Jurkat, Clone E6-1 (cell line): ENCODE results near the gene AGGF1. TPM values are rescaled to one million over a fixed set of nuclear protein-coding genes. Genes with fewer than 3 reads are reported as not detected.
"Not testable (repeated sequence)": the region's sequence is repeated elsewhere in the genome, so short reads cannot be mapped to it uniquely, and the experiment has no call there.

Experiments used
- DNase-seq: peaks from one replicate; pipeline ENCODE4 v3.0.0-alpha.2; 2011; ENCODE audit warnings: low read depth, low spot score
- H3K4me3 ChIP-seq: 2 replicates; pipeline ENCODE4 v1.5.1; 2011; ENCODE audit warnings: mild to moderate bottlenecking, low read length, control low read depth, moderate library complexity
- polyA plus RNA-seq: library from polyadenylated mRNA; unstranded; fragments of >200 nt; gene quantifications from one replicate; pipeline ENCODE4 v1.2.1, GENCODE V29; 2012; ENCODE audit warnings: missing spikeins; ENCODE audit not compliant: insufficient read length, insufficient read depth

Gene AGGF1
- polyA plus RNA-seq, result 19.2 TPM

GRCh38 chr5:77030097-77031071 is at the start of gene AGGF1:
Gene AGGF1 (plus strand): TSS chr5:77030404. CDS start chr5:77030767, 363 bp downstream.
- DNase-seq, result peak; percentile 94
- peak within 1 kb of the TSS; percentile 88 for H3K4me3 ChIP-seq

GRCh38 chr5:76980518-76981144 is 49.6 kb upstream of the AGGF1 start:
- no peak overlapping the region for H3K4me3 ChIP-seq
- DNase-seq, result no peak

DNA sequence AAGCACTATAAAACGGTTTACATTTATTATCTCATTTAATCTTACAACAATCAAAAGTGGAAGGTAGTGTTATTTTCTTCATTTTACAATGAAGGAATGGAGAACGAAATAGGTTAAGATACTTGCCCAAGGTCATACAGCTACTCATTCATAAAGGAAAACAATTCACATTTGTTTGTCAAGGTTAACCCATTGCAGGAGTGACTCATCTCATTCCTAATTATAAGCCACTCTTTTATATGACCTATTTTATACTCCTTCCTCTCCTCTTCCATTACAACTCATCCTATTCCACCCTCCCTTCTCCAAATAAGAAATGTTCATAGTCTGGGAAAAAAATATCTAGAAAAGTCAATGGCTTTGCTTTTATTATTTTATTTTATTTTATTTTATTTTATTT is 47.8 kb upstream of the AGGF1 start:
- no peak overlapping the region for H3K4me3 ChIP-seq
- no peak for DNase-seq

DNA sequence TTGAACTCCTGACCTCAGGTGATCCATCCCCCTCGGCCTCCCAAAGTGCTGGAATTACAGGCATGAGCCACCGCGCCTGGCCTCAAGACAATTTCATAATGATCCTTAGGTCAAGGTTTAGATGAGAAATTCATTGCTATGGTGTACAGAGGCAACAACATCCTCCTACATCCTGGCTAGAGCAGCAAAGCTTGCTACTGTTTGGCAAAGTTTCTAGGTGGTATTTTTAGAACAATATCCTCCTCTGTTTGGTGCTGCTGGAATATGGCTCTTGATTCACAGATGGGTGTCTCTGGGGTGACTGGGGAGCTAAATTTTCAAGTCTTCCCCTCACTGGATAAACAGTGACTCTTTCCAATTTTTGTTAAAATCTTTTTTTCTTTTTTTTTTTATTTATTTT is 46.7 kb upstream of the AGGF1 start:
- DNase-seq, result no peak
- H3K4me3 ChIP-seq, result no peak overlapping the region

DNA sequence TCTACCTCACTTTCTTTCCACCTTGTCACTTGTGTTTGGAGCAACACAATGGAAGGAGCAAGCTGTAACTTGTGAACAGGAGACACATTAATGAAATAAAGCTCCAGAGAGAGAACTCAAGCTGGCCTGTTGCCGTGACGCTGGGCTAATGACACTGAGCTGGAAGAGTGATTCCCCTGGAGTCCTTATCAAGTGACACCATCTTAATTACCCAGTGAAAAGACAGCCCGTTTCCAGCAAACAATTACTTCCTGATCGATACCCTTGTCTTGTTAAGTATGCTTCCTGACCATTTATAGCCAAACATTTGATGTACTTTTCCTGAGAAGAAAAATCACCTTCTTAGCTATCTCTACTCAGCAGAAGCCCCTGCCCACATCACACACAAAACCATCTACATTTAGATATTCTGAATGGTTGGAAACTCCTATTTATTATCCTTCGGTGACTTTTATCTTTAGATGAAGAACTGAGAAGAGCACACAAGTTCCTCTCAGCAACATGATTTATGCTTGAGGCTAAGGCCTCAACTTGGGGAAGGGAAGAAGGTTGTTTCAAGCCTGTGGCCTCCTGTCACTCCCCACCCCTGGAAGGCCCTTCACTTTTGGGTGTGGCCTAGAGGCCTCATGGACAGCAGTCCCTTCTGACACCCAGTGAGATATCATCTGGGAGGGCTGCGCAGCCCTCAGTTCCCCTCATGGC is 43.2 kb upstream of the AGGF1 start:
- no peak for DNase-seq
- H3K4me3 ChIP-seq, result no peak overlapping the region

- H3K4me3 ChIP-seq, result no peak overlapping the region
- no peak for DNase-seq
Measured at GRCh38 chr5:76990899-76991459, 39.2 kb upstream of the AGGF1 start.

GRCh38 chr5:76993436-76993835 is 36.8 kb upstream of the AGGF1 start:
- not testable (repeated sequence) for DNase-seq, H3K4me3 ChIP-seq

- no peak overlapping the region for H3K4me3 ChIP-seq
- no peak for DNase-seq
Measured at GRCh38 chr5:76994337-76994736, 35.9 kb upstream of the AGGF1 start.

- H3K4me3 ChIP-seq, DNase-seq: not testable (repeated sequence)
Measured at GRCh38 chr5:76998251-76998650, 32.0 kb upstream of the AGGF1 start.

GRCh38 chr5:76999451-76999850 is 30.8 kb upstream of the AGGF1 start:
- H3K4me3 ChIP-seq, result no peak overlapping the region
- no peak for DNase-seq

DNA sequence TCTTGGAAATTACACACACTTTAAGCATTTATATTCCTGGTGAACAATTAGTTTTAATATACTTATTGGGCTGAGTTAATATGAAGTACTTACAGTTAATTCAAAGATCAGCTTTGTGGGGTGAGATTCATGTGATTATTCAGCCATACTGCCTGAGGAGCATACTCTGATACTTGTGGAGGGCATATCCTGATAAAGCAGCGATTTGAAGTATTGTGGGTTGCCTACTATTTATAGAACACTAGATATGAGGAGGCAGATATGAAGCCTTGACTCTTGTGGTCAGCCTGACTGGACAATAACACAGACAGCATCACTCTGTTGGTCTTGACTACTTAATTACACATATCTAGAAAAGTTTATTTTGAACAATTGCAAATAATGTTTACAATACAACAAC is 27.0 kb upstream of the AGGF1 start:
- DNase-seq, result no peak
- no peak overlapping the region for H3K4me3 ChIP-seq

- no peak overlapping the region for H3K4me3 ChIP-seq
- no peak for DNase-seq
Measured at GRCh38 chr5:77006124-77006523, 24.1 kb upstream of the AGGF1 start.

DNA sequence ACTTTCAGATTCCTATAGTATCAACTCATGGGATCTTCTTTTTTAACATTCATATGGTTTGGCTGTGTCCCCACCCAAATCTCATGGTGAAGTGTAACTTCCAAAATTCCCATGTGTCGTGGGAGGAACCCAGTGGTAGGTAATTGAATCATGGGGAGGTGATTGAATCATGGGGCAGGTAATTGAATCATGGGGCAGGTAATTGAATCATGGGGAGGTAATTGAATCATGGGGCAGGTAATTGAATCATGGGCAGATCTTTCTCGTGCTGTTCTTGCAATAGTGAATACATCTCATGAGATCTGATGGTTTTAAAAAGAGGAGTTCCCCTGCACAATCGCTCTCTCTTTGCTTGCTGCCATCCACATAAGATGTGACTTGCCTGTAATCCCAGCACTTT is 21.8 kb upstream of the AGGF1 start:
- H3K4me3 ChIP-seq, result no peak overlapping the region
- no peak for DNase-seq

DNA sequence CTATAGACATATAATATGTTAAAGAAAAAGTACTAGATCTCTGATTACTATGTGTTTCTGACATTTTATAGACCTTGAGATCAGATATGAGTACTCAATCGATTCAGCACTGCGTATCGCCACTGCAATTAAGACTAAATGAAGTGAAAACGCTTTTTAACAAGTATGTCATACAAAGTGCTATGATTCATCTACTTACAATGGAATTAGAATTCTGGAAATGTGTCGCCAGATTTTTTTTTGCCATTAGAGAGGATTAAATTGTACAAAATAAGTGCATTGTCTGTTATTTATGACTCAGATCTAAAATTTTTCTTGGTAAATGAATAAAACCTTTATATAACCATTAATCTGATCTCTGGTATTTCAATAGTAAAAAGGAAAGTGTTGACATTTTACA is 20.0 kb upstream of the AGGF1 start:
- no peak for DNase-seq

GRCh38 chr5:77011498-77011897 is 18.7 kb upstream of the AGGF1 start:
- DNase-seq, result no peak
- H3K4me3 ChIP-seq, result no peak overlapping the region

More for the DNA sequence above, 20.0 kb upstream of the AGGF1 start:
- no peak overlapping the region for H3K4me3 ChIP-seq

GRCh38 chr5:77012601-77013000 is 17.6 kb upstream of the AGGF1 start:
- no peak overlapping the region for H3K4me3 ChIP-seq
- DNase-seq, result no peak

DNA sequence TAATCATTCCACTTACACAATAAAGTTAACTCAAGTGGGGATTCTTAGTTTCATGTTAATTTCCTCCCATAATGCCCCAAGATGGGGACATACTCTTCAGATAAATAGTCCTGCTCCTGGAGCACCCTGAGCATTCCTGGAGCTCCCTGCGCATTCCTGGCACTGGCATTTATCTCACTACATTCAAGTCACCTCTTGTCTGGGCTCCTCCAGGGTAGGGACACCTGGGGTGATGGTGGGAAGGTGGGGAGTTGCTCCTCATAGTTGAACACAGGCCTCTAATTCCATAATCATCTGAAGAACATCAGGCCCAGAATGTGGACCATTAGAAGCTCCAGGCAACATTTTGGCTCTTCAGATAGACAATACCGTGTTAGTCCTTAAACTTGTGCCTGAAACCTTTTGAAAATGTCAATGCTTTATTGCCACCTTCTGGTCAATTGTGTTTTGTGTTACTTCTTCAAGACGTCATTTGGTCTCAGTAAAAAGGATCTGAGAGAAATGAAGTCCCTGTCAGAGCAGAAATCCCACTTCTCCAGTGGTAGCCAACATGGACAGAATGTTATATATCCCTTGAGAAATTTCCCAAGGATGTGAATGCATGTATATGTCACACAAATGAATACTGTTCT is 14.2 kb upstream of the AGGF1 start:
- H3K4me3 ChIP-seq, result no peak overlapping the region
- peak; percentile 54 for DNase-seq

DNA sequence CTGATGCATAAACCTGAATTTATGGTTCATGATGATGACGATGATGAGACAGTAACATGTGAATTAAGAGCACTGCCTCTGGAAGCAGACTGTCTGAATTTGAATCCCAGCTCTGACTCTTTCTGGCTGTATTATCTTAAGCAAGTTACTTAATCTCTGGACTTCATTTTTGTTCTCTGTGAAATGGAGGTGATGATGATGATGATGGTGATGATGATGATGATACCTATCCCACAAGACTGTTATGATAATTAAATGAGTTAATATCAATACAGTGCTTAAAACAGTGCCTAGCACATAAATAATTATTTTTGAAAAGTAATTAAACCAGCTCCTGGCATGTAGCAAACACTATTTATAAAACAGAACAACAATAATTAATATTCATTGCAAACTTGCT is 13.2 kb upstream of the AGGF1 start:
- no peak overlapping the region for H3K4me3 ChIP-seq
- no peak for DNase-seq

DNA sequence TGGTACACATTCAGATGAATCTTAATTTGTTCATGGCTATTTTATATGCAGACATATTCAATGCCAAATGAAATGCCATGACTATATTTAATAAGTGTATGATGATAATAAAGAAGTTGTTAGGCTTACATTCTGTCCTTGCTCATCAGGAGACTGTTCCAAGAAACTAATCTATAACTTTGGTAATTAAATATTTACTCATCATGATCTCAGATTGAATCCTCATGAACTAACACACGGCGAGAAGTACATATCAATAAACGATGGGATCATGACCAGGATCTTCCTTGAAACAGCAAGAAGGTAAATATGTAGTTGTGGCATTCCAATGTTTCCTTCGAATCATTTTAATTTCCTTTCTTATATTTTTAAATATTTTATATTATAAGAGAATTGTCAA is 12.5 kb upstream of the AGGF1 start:
- no peak for DNase-seq
- H3K4me3 ChIP-seq, result no peak overlapping the region
